ENCODE data around the gene ANKRD17. TPM values are rescaled to one million over a fixed set of nuclear protein-coding genes. Genes with fewer than 3 reads are reported as not detected.

ANKRD17 gene
- total RNA-seq, 4 donors from 2014 or later: 69.9 to 93.1 (median 74.3) TPM

DNA sequence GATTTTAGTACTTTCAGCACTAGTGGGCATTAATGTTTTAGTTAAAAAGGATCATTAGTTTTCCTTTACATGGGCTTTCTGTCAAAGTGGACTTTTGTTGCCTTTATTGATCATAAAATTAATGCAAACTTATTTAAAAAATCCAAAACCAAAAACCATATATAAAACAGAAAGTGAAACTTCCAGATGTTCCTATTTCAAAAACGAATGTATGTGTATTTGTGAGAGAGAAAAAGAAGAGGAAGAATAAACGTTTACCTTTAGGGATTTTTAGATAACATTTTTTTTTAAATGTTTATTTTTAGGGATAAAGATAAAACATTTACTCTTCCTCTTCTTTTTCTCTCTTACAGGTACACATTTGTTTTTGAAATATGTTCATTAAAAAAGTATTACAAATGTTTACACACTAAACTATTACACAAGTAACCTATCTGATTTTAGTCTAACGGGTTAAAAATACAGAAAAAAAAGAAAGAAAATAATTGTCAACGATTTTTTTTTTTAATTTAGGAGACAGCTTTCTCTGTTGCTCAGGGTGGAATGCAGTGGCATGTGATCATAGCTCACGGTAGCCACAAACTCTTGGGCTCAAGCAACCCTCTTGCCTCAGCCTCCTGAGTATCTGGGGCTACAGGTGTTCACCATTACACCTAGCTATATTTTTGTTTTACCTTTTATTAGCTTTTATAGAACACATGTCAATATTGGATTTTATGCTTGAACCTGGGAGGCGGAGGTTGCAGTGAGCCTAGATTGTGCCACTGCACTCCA, 172.3 kb downstream of the ANKRD17 start:
- Histone ChIP-seq H3K9me3 (no peaks in the 10 kb centered on the region), H3K4me3 (peak overlapping the region in 1 of 4 donors; percentile 17), H3K36me3 (peaks cover 0 to 49% (median 24%) of the 10 kb centered on the region in 4 donors), H3K27ac (peak overlapping the region in 1 of 4 donors; percentile 20), H3K4me1 (peaks cover 0 to 7% (median 0%) of the 10 kb centered on the region in 4 donors), H3K27me3 (no peaks in the 10 kb centered on the region)
- in situ Hi-C loops (cut with MboI; ENCODE audit: low pct_ligation_motif_present in 1 of 4, low pct_unique_long_range_greater_than_20kb in 1 of 4, low sequenced_read_pairs in 3 of 4) (no loop called here), intact Hi-C loops (cut with DNase I; ENCODE audit: low total_unique reads) (no loop called here)
- DNase-seq: no peak
- TF ChIP-seq EP300 (IDR thresholded peaks at IDR 0.05; ENCODE audit: low read depth) (no peak), POLR2A (IDR thresholded peaks at IDR 0.05) (no peak), CTCF (IDR thresholded peaks at IDR 0.05) (no peak), POLR2AphosphoS5 (IDR thresholded peaks at IDR 0.05) (no peak)
- WGBS, 2 donors (ENCODE audit: low coverage in 1 of 2): 40 to 46% methylated on average over 5 to 6 of the region's 6 CpGs

DNA sequence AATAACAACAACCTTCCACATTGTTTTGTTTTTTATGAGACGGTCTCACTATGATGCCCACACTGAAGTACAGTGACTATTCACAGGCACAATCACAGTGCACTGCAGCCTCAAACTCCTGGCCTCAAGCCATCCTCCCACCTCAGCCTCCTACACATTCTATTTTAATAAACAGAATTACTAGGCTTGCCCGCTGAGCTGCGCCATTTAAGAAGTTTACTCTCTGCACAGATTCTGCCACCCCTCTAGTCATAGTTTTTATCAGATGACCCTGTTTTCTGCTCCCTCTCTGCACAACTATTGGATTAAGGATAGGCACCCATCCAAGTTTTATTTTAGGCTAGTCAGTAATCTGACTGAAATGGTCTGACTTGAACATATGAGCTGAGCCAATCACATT, 177.8 kb downstream of the ANKRD17 start:
- DNase-seq: no peak
- Histone ChIP-seq H3K36me3 (peaks cover 0 to 79% (median 36%) of the 10 kb centered on the region in 4 donors), H3K4me1 (no peaks in the 10 kb centered on the region), H3K27me3 (no peaks in the 10 kb centered on the region), H3K9me3 (no peaks in the 10 kb centered on the region), H3K4me3 (no peak overlapping the region), H3K27ac (no peak overlapping the region)
- in situ Hi-C loops (cut with MboI; ENCODE audit: low pct_ligation_motif_present in 1 of 4, low pct_unique_long_range_greater_than_20kb in 1 of 4, low sequenced_read_pairs in 3 of 4) (no loop called here), intact Hi-C loops (cut with DNase I; ENCODE audit: low total_unique reads) (no loop called here)
- no peak for TF ChIP-seq EP300 (IDR thresholded peaks at IDR 0.05; ENCODE audit: low read depth)
- TF ChIP-seq CTCF (IDR thresholded peaks at IDR 0.05): no peak
- no peak for TF ChIP-seq POLR2A (IDR thresholded peaks at IDR 0.05)
- no peak for TF ChIP-seq POLR2AphosphoS5 (IDR thresholded peaks at IDR 0.05)
- WGBS, 2 donors (ENCODE audit: low coverage in 1 of 2): 84 to 92% methylated on average over 3 of the region's 3 CpGs

DNA sequence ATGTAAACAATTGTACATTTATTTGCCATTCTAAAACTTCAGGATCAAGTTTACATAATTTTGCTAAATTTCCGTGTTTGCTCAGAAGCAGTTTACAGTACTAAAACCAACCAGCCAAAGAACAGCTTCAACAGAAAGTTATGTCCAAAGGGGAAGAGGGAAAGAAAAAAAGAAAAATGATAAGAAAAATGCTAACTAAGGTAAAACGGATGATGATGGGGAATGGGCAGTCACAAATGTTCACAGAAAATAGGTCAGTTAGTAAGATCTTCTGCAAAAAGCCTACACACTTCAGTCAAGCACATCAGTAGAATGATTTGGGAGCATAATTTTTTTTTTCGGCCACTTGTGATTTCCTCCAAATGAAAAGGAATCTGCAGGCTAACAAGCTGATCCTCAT, 182.8 kb downstream of the ANKRD17 start:
- Histone ChIP-seq H3K4me1 (no peaks in the 10 kb centered on the region), H3K27me3 (no peaks in the 10 kb centered on the region), H3K9me3 (no peaks in the 10 kb centered on the region), H3K36me3 (peaks cover 0 to 62% (median 26%) of the 10 kb centered on the region in 4 donors), H3K4me3 (no peak overlapping the region), H3K27ac (no peak overlapping the region)
- in situ Hi-C loops (cut with MboI; ENCODE audit: low pct_ligation_motif_present in 1 of 4, low pct_unique_long_range_greater_than_20kb in 1 of 4, low sequenced_read_pairs in 3 of 4) (loop anchor here in 1 of 4 donors (10.0 kb wide), 1 partner anchor 179 kb away; the partner anchor contains the start of gene ANKRD17), intact Hi-C loops (cut with DNase I; ENCODE audit: low total_unique reads) (no loop called here)
- 75 to 79% methylated on average over 3 of the region's 3 CpGs for WGBS, 2 donors (ENCODE audit: low coverage in 1 of 2)
- TF ChIP-seq EP300 (IDR thresholded peaks at IDR 0.05; ENCODE audit: low read depth): no peak
- TF ChIP-seq POLR2A (IDR thresholded peaks at IDR 0.05): no peak
- no peak for TF ChIP-seq POLR2AphosphoS5 (IDR thresholded peaks at IDR 0.05)
- no peak for TF ChIP-seq CTCF (IDR thresholded peaks at IDR 0.05)
- DNase-seq: no peak

GRCh38 chr4:73070074-73070390, 188.6 kb downstream of the ANKRD17 start:
- TF ChIP-seq EP300 (IDR thresholded peaks at IDR 0.05; ENCODE audit: low read depth) (no peak), POLR2AphosphoS5 (IDR thresholded peaks at IDR 0.05) (no peak)
- H3K36me3 ChIP-seq: peaks cover 0 to 15% (median 1%) of the 10 kb centered on the region in 4 donors
- H3K4me1 ChIP-seq: peaks cover 0 to 32% (median 3%) of the 10 kb centered on the region in 4 donors
- H3K27me3 ChIP-seq: no peaks in the 10 kb centered on the region
- H3K4me3 ChIP-seq: peak overlapping the region; percentile 30 to 88 (median 63)
- no peaks in the 10 kb centered on the region for H3K9me3 ChIP-seq
- in situ Hi-C loops (cut with MboI; ENCODE audit: low pct_ligation_motif_present in 1 of 4, low pct_unique_long_range_greater_than_20kb in 1 of 4, low sequenced_read_pairs in 3 of 4) (loop anchor here in 3 of 4 donors (10.0 to 25.0 kb wide), 2 partner anchors 185 to 192 kb away; partner anchors contain the start of gene ANKRD17 (in 3 of the 3)), intact Hi-C loops (cut with DNase I; ENCODE audit: low total_unique reads) (no loop called here)
- WGBS, 2 donors (ENCODE audit: low coverage in 1 of 2): 2% methylated on average over 9 of the region's 9 CpGs; no CpG with 5 or more reads in 1 of the 2 donors
- H3K27ac ChIP-seq: peak overlapping the region; percentile 92 to 99 (median 97)
- DNase-seq: no peak

Measured in transverse colon (tissue), 4 donors.